ENCODE measurements around the gene PLEKHH1.
A peak's percentile ranks its signal among the peaks of the same experiment; 100 is the strongest.
"Not testable (repeated sequence)": the region's sequence is repeated elsewhere in the genome, so short reads cannot be mapped to it uniquely, and the experiment has no call there.

The PLEKHH1 gene

GRCh38 chr14:67537736-67538135 is 4.6 kb downstream of the PLEKHH1 start:
- DNase-seq, result no peak

- no peak for DNase-seq
These were observed 5.4 kb downstream of the PLEKHH1 start for GRCh38 chr14:67538501-67538900.

- no peak for DNase-seq
These were observed 6.0 kb downstream of the PLEKHH1 start for GRCh38 chr14:67539116-67539515.

GRCh38 chr14:67541448-67542387 is 8.6 kb downstream of the PLEKHH1 start:
- no peak for DNase-seq

GRCh38 chr14:67542620-67543019 is 9.5 kb downstream of the PLEKHH1 start:
- DNase-seq, result not testable (repeated sequence)

GRCh38 chr14:67544590-67544989 is 11.5 kb downstream of the PLEKHH1 start:
- no peak for DNase-seq

- peak; percentile 30 for DNase-seq
These were observed 14.2 kb downstream of the PLEKHH1 start for GRCh38 chr14:67547224-67547780.

- DNase-seq, result no peak
These were observed 16.6 kb downstream of the PLEKHH1 start for GRCh38 chr14:67549734-67550133.

- no peak for DNase-seq
These were observed 18.0 kb downstream of the PLEKHH1 start for GRCh38 chr14:67551123-67551522.

- DNase-seq, result no peak
These were observed 18.9 kb downstream of the PLEKHH1 start for GRCh38 chr14:67551940-67552339.

GRCh38 chr14:67553547-67553946 is 20.5 kb downstream of the PLEKHH1 start:
- DNase-seq, result no peak

GRCh38 chr14:67554341-67554740 is 21.3 kb downstream of the PLEKHH1 start:
- DNase-seq, result no peak

- DNase-seq, result no peak
These were observed 22.5 kb downstream of the PLEKHH1 start for GRCh38 chr14:67555518-67556090.

GRCh38 chr14:67556671-67557070 is 23.6 kb downstream of the PLEKHH1 start:
- DNase-seq, result no peak

- no peak for DNase-seq
These were observed 24.0 kb downstream of the PLEKHH1 start for GRCh38 chr14:67557118-67557517.

- no peak for DNase-seq
These were observed 24.6 kb downstream of the PLEKHH1 start for GRCh38 chr14:67557656-67558055.

- no peak for DNase-seq
These were observed 26.5 kb downstream of the PLEKHH1 start for GRCh38 chr14:67559639-67560038.

GRCh38 chr14:67562025-67562775 is 29.1 kb downstream of the PLEKHH1 start:
- no peak for DNase-seq

- no peak for DNase-seq
These were observed 29.7 kb downstream of the PLEKHH1 start for GRCh38 chr14:67562776-67563150.

- DNase-seq, result no peak
These were observed 31.1 kb downstream of the PLEKHH1 start for GRCh38 chr14:67564236-67564635.

- no peak for DNase-seq
These were observed 33.8 kb downstream of the PLEKHH1 start for GRCh38 chr14:67566908-67567307.

- DNase-seq, result no peak
These were observed 34.6 kb downstream of the PLEKHH1 start for GRCh38 chr14:67567654-67568053.

- DNase-seq, result no peak
These were observed 36.0 kb downstream of the PLEKHH1 start for GRCh38 chr14:67569011-67569650.
